Peyer's patch (tissue), 4 donors: ENCODE measurements around the gene MED13L.

Experiments
- POLR2A ChIP-seq, 2 donors: fragments of 450-650 bp; IDR thresholded peaks; one replicate each; pipeline ENCODE4 v1.5.1; 2017; ENCODE audit warnings: antibody characterized with exemption in 2 of 2, mild to moderate bottlenecking in 2 of 2, moderate library complexity in 2 of 2
- TF ChIP-seq, protein P1 (sequence below), 6 experiments: fragments of 450-650 bp in 4 of 6; fragments of 200-600 bp in 2 of 6; sonication (generic) in 1 of 6; IDR thresholded peaks; one replicate each; pipeline ENCODE4 v1.5.1; 2017 to 2019; ENCODE audit warnings: antibody characterized with exemption in 6 of 6, mild to moderate bottlenecking in 3 of 6, moderate library complexity in 1 of 6

DNA sequence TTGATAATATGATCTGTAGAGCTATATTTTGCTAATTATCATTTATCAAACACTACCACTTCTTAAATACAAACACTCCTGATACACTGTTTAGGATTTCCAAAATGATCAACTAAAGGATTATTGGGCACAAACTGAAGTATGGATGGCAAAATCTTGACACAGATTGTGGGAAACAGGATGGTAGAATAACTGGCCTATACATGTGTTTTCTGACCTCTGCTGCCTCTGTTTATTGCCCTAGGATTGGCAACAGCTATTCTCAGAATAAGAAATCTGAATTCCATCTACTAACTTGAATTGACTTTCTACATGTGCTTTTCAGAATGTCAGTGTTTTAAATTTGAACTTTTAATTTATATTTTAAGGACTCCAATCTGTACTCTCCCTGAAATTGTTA lies 209.1 kb downstream of the MED13L start:
- TF ChIP-seq, protein P1, sequence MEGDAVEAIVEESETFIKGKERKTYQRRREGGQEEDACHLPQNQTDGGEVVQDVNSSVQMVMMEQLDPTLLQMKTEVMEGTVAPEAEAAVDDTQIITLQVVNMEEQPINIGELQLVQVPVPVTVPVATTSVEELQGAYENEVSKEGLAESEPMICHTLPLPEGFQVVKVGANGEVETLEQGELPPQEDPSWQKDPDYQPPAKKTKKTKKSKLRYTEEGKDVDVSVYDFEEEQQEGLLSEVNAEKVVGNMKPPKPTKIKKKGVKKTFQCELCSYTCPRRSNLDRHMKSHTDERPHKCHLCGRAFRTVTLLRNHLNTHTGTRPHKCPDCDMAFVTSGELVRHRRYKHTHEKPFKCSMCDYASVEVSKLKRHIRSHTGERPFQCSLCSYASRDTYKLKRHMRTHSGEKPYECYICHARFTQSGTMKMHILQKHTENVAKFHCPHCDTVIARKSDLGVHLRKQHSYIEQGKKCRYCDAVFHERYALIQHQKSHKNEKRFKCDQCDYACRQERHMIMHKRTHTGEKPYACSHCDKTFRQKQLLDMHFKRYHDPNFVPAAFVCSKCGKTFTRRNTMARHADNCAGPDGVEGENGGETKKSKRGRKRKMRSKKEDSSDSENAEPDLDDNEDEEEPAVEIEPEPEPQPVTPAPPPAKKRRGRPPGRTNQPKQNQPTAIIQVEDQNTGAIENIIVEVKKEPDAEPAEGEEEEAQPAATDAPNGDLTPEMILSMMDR (IDR thresholded peaks at IDR 0.05), result no peak
- no peak for TF ChIP-seq POLR2A (IDR thresholded peaks at IDR 0.05)
